HUES64 (cell line): ENCODE measurements around the gene GLI3.
A peak's percentile ranks its signal among the peaks of the same experiment; 100 is the strongest.

Experiments used
- H3K27ac ChIP-seq: 2 replicates; pipeline ENCODE4 v1.7.0; 2013; ENCODE audit warnings: low read depth, low read length, inconsistent platforms
- H3K27me3 ChIP-seq: 2 replicates; pipeline ENCODE4 v1.6.1; 2013; ENCODE audit warnings: mild to moderate bottlenecking, low read length; ENCODE audit not compliant: insufficient read depth
- H3K36me3 ChIP-seq: 2 replicates; pipeline ENCODE4 v1.6.1; 2013; ENCODE audit warnings: mild to moderate bottlenecking, low read length; ENCODE audit not compliant: insufficient read depth
- H3K4me1 ChIP-seq: 2 replicates; pipeline ENCODE4 v1.6.1; 2013; ENCODE audit warnings: mild to moderate bottlenecking, low read length, moderate library complexity; ENCODE audit not compliant: insufficient read depth
- H3K4me3 ChIP-seq: 2 replicates; pipeline ENCODE4 v1.5.1; 2013; ENCODE audit warnings: mild to moderate bottlenecking, low read length, moderate library complexity
- H3K9ac ChIP-seq: 2 replicates; pipeline ENCODE4 v1.6.1; 2013; ENCODE audit warnings: mild to moderate bottlenecking, low read depth, low read length
- H3K9me3 ChIP-seq: 2 replicates; pipeline ENCODE4 v1.6.1; 2013; ENCODE audit warnings: low read depth, low read length; ENCODE audit not compliant: insufficient read depth
- WGBS: fragments of 150-250, 120-280 bp; methylation state at CpG from one replicate; pipeline ENCODE4 v1.1.7; 2013; ENCODE audit warnings: missing lambda C conversion rate; 5-methylcytosine and 5-hydroxymethylcytosine counted together

The GLI3 gene

GRCh38 chr7:42224391-42225003, 12.5 kb downstream of the GLI3 start:
- Histone ChIP-seq H3K4me1 (peaks cover 85% of the 10 kb centered on the region), H3K9ac (0 out of 2 replicates have a peak overlapping the region, but pooled peaks have one; percentile 19), H3K9me3 (no peaks in the 10 kb centered on the region), H3K27me3 (no peaks in the 10 kb centered on the region), H3K4me3 (no peak overlapping the region), H3K27ac (peak overlapping the region; percentile 98), H3K36me3 (peaks cover 21% of the 10 kb centered on the region; the same call in 1 of the 2 replicates)
- 36% methylated on average over 8 of the region's 8 CpGs for WGBS

GRCh38 chr7:42222891-42223290, 14.1 kb downstream of the GLI3 start:
- Histone ChIP-seq H3K27ac (peak overlapping the region; percentile 98), H3K9ac (peak overlapping the region; percentile 69), H3K27me3 (no peaks in the 10 kb centered on the region), H3K36me3 (peaks cover 28% of the 10 kb centered on the region; the same call in 1 of the 2 replicates), H3K9me3 (no peaks in the 10 kb centered on the region), H3K4me3 (peak overlapping the region; percentile 22), H3K4me1 (peaks cover 81% of the 10 kb centered on the region)
- 31% methylated on average over 11 of the region's 11 CpGs for WGBS

DNA sequence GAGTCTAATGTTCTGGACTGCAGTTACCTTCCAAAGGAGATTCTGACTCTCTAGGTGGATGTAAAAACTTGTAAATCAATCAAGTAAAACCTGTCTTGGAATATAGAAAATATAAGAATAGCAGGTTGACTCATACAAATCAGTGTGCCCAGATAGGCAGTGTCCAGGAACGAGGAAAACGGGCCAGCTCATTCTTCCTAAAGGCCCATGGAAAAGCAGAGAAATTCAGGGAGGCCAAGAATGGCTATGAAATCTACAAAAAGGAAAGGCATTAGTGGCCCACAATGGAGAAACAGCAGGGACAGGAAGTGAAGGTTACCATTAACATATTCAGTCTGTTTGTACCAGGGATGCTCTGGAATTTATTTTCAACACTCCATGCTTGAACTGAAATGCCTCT, 14.9 kb downstream of the GLI3 start:
- Histone ChIP-seq H3K4me3 (peak overlapping the region; percentile 22), H3K27ac (peak overlapping the region; percentile 98), H3K4me1 (peaks cover 76% of the 10 kb centered on the region), H3K9me3 (no peaks in the 10 kb centered on the region), H3K36me3 (peaks cover 33% of the 10 kb centered on the region; the same call in 1 of the 2 replicates), H3K27me3 (no peaks in the 10 kb centered on the region), H3K9ac (peak overlapping the region; percentile 69)
- WGBS: 17% methylated on average over 2 of the region's 2 CpGs

- H3K27me3 ChIP-seq: no peaks in the 10 kb centered on the region
- H3K9me3 ChIP-seq: no peaks in the 10 kb centered on the region
- H3K4me1 ChIP-seq: peaks cover 68% of the 10 kb centered on the region
- H3K27ac ChIP-seq: peak overlapping the region; percentile 98
- no peak overlapping the region for H3K4me3 ChIP-seq
- peaks cover 33% of the 10 kb centered on the region; the same call in 1 of the 2 replicates for H3K36me3 ChIP-seq
- 90% methylated on average over 5 of the region's 5 CpGs for WGBS
- H3K9ac ChIP-seq: peak overlapping the region; percentile 69; the same call in 1 of the 2 replicates
Measured at GRCh38 chr7:42221304-42221703, 15.7 kb downstream of the GLI3 start.

- no peaks in the 10 kb centered on the region for H3K9me3 ChIP-seq
- no peak overlapping the region for H3K4me3 ChIP-seq
- H3K36me3 ChIP-seq: peaks cover 33% of the 10 kb centered on the region; the same call in 1 of the 2 replicates
- no peak overlapping the region for H3K27ac ChIP-seq
- H3K27me3 ChIP-seq: no peaks in the 10 kb centered on the region
- no peak overlapping the region for H3K9ac ChIP-seq
- peaks cover 66% of the 10 kb centered on the region for H3K4me1 ChIP-seq
- 95% methylated on average over 3 of the region's 3 CpGs for WGBS
Measured at GRCh38 chr7:42219447-42219846, 17.6 kb downstream of the GLI3 start.

DNA sequence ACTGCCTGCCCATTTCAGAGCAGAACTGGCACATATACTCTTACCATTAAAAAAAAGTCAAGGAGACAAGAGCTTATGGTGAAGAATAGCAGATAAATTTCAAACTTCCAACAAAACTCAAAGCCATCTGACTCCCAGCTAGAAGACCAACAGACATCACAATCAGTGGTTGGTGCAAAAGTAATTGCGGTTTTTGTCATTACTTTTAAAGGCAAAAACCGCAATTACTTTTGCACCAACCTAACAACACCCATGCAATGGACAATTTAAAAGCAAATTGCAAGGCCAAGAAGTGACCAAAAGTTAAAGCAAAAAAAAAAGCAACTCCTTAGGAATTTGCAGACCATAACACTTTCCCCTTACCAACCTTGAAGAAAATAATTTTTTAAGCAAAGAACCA, 18.8 kb downstream of the GLI3 start:
- Histone ChIP-seq H3K9ac (no peak overlapping the region), H3K9me3 (no peaks in the 10 kb centered on the region), H3K4me3 (no peak overlapping the region), H3K4me1 (peaks cover 65% of the 10 kb centered on the region), H3K27ac (no peak overlapping the region), H3K36me3 (peaks cover 36% of the 10 kb centered on the region; the same call in 1 of the 2 replicates), H3K27me3 (no peaks in the 10 kb centered on the region)
- 95% methylated on average over 2 of the region's 2 CpGs for WGBS

DNA sequence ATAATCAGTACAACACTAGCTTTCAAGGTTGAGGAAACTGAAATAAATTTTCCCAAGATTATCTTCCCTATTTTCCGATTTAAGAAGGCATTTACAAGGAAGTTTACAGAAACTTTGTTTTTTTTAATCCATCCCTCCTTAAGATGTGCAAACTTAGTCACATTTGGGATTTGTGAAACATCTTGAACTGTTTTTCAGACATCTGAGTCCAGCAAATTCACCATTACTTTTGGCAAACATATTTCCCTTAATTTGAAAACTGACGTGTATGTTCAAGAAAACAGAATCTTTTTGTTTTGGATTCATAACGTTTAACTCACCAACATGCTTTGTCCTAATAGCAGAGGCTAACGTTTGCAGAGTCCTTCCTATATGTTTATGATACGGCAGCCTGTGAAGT, 19.5 kb downstream of the GLI3 start:
- H3K9ac ChIP-seq: no peak overlapping the region
- no peaks in the 10 kb centered on the region for H3K27me3 ChIP-seq
- WGBS: 92% methylated on average over 5 of the region's 5 CpGs

DNA sequence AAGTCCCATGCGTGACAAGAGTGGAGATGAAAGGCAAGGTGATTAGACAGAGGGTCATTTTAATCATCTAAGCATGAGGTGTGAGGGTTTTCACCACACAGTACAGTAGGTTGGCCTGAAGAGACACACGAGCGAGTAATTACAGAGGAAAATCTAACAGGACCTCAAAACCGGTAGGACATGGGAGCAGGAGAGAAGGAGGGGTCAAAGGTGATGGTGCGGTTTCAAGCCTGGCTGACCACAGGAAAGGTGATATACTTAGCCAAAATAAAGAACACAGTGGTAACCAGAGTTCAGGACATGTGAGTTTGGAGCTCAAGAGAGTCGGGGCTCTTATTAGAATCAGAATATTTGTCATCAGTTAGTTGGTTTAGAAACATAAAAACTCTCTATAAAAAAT, 20.0 kb downstream of the GLI3 start:
- no peaks in the 10 kb centered on the region for H3K27me3 ChIP-seq
- H3K9ac ChIP-seq: no peak overlapping the region
- H3K36me3 ChIP-seq: peaks cover 36% of the 10 kb centered on the region; the same call in 1 of the 2 replicates
- H3K27ac ChIP-seq: no peak overlapping the region; the same call in 1 of the 2 replicates
- H3K9me3 ChIP-seq: no peaks in the 10 kb centered on the region
- no peak overlapping the region for H3K4me3 ChIP-seq
- peaks cover 66% of the 10 kb centered on the region for H3K4me1 ChIP-seq
- WGBS: 94% methylated on average over 5 of the region's 6 CpGs

More for the DNA sequence above, 19.5 kb downstream of the GLI3 start:
- H3K9me3 ChIP-seq: no peaks in the 10 kb centered on the region
- no peak overlapping the region for H3K4me3 ChIP-seq
- H3K27ac ChIP-seq: no peak overlapping the region; the same call in 1 of the 2 replicates
- H3K36me3 ChIP-seq: peaks cover 36% of the 10 kb centered on the region; the same call in 1 of the 2 replicates
- peaks cover 65% of the 10 kb centered on the region for H3K4me1 ChIP-seq

DNA sequence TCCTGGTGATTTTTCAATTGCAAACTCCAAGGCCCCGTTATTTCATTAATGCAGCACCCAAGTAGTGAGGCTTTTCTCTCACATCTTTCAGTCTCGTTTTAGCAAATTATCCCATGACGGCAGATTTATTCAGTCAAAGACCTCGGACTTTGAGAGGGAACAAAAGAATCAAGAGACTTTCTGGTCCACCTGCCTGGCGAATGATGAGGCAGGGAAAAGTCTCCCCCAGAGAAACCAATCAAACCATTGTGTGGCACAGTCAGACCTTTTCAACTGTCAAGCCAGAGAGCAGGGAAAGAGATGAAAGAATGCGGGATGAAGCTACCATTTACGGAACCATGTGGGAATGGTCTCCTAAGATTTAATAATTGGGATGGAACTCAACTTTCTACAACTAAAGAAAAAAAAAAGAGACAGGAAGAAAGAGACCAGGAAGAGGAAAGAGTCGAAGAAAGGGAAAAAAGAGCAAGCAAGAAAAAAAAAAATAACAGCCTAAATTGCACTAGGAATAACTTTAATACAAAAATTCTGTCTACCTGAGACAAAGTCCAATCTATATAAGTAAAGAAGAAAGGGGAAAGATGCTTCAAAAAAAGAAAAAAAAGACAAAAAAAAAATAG, 22.8 kb downstream of the GLI3 start:
- H3K4me1 ChIP-seq: peaks cover 63% of the 10 kb centered on the region
- no peaks in the 10 kb centered on the region for H3K27me3 ChIP-seq
- H3K4me3 ChIP-seq: peak overlapping the region; percentile 4; the same call in 1 of the 2 replicates
- 41% methylated on average over 7 of the region's 8 CpGs for WGBS
- H3K9me3 ChIP-seq: no peaks in the 10 kb centered on the region
- peak overlapping the region; percentile 1; the same call in 1 of the 2 replicates for H3K9ac ChIP-seq
- peaks cover 22% of the 10 kb centered on the region; the same call in 1 of the 2 replicates for H3K36me3 ChIP-seq
- peak overlapping the region; percentile 78 for H3K27ac ChIP-seq

- Histone ChIP-seq H3K27ac (peak overlapping the region; percentile 78), H3K27me3 (no peaks in the 10 kb centered on the region), H3K36me3 (peaks cover 18% of the 10 kb centered on the region; the same call in 1 of the 2 replicates), H3K9ac (peak overlapping the region; percentile 1; the same call in 1 of the 2 replicates), H3K4me3 (no peak overlapping the region), H3K4me1 (peaks cover 58% of the 10 kb centered on the region), H3K9me3 (no peaks in the 10 kb centered on the region)
- WGBS: 92% methylated on average over 1 of the region's 3 CpGs
Measured at GRCh38 chr7:42213093-42213492, 23.9 kb downstream of the GLI3 start.

GRCh38 chr7:42212541-42213090, 24.4 kb downstream of the GLI3 start:
- peak overlapping the region; percentile 78 for H3K27ac ChIP-seq
- WGBS: 70% methylated on average over 6 of the region's 8 CpGs
- H3K4me1 ChIP-seq: peaks cover 58% of the 10 kb centered on the region
- H3K27me3 ChIP-seq: no peaks in the 10 kb centered on the region
- no peak overlapping the region for H3K4me3 ChIP-seq
- peak overlapping the region; percentile 2; the same call in 1 of the 2 replicates for H3K9ac ChIP-seq
- H3K36me3 ChIP-seq: peaks cover 16% of the 10 kb centered on the region; the same call in 1 of the 2 replicates
- H3K9me3 ChIP-seq: no peaks in the 10 kb centered on the region
